RPMI7951 (cell line): ENCODE data around the gene CERT1. TPM values are rescaled to one million over a fixed set of nuclear protein-coding genes. Genes with fewer than 3 reads are reported as not detected.
"Not testable (repeated sequence)": the region's sequence is repeated elsewhere in the genome, so short reads cannot be mapped to it uniquely, and the experiment has no call there.

Experiments
- DNase-seq: peaks from one replicate; pipeline ENCODE4 v3.0.0-alpha.2; 2012; ENCODE audit warnings: low read depth
- total RNA-seq: library from RNA; depleted of rRNA; stranded (reverse); fragments of >200 nt; shearing (Covaris generic); gene quantifications from 2 replicates; pipeline ENCODE4 v1.2.3, GENCODE V29; 2014

Gene CERT1
- total RNA-seq, 1 experiment from 2014 or later: 14.1 TPM

GRCh38 chr5:75523275-75523674 lies 11.8 kb upstream of the CERT1 start:
- DNase-seq: no peak

DNA sequence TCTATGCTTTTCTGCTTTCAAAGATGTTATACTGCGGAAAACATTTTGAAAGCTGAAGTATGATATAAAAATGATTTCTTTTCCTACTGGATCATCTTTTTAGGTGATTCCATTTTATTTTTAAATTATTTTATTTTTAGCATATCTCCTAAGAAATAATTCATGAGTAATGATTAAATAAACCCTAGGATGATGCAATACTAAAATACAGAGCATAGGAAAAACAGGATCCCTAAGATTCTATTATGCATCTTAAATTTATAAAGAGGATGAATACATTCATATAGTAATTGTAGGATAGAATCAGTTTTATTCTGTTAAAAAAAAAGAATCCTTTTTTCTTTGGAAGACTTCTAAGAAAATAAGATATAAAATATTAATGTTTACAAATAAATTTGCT lies 11.1 kb upstream of the CERT1 start:
- DNase-seq: no peak

DNA sequence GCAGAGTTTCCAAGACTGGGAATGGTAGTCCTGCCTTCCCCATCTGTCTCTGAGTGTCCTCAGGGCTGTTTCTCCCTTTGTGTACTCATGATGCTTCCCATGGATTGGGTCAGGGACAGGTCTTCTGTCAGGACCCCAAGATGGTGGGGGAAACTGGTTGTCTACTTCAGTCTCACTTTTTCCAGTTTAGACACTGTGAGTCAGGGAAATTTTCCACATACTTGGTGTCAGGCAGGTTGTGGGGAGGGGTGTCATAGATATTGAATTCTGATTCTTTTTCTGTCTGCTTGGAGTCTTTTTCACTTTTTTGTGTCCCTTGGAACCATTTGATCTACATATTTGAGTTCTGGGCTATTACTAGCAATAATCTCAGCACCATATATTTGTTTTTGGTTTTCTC lies 10.6 kb upstream of the CERT1 start:
- no peak for DNase-seq

- DNase-seq: no peak
Measured at GRCh38 chr5:75521195-75521594, 9.8 kb upstream of the CERT1 start.

GRCh38 chr5:75519761-75520160 lies 8.3 kb upstream of the CERT1 start:
- no peak for DNase-seq

DNA sequence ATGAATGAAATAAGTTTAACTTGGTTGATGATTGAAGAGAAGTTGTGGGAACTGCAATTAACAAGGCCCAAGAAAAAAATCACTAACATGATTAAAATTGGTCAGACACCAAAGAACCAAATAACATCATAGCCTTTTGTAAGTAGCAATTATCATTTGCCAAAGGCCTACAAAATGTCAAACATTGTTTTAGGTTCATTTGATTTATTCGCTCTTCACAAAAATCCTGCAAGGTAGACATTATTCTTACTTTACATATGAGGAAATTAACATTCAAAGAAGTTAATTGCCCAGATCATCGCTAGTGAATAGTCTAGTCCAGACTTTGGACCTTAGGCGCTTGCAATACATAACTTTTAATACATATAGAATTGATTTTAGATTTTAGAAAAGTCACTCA lies 2.9 kb upstream of the CERT1 start:
- DNase-seq: no peak

GRCh38 chr5:75513841-75514240 lies 2.4 kb upstream of the CERT1 start:
- DNase-seq: no peak

DNA sequence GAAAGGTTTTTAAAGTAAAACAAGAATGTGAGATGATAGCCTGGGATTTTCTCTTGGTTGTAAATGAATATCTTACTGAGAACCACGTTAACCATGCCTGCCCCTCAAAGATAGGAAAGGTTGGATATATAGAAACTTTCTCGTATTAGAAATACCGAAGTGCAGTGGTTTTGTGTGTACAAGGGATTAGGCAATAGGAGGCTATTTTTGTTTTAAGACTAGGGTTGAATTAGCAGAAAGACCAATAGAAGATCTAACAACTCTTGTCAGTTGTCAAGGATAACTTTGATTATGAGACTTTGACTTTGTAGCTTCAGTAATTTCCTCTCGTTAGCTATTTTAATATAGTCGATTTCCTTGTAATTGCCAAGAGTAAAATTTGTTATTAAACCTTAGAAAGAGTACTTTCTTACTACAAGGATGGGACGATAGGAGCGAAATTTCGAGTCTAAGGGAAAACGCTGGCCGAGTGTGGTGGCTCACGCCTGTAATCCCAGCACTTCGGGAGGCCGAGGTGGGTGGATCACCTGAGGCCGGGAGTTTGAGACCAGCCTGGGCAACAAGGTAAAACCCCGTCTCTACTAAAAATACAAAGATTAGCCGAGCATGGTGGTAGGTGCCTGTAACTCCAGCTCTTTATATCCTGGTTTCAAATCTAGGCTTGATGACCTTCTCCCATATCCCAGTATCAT lies 1.1 kb upstream of the CERT1 start:
- no peak for DNase-seq

GRCh38 chr5:75510836-75511434 lies 494 bp downstream of the CERT1 start:
- peak; percentile 33 for DNase-seq

- DNase-seq: no peak
Measured at GRCh38 chr5:75510417-75510835, 1.0 kb downstream of the CERT1 start.

- peak; percentile 34 for DNase-seq
Measured at GRCh38 chr5:75509956-75510355, 1.5 kb downstream of the CERT1 start.

DNA sequence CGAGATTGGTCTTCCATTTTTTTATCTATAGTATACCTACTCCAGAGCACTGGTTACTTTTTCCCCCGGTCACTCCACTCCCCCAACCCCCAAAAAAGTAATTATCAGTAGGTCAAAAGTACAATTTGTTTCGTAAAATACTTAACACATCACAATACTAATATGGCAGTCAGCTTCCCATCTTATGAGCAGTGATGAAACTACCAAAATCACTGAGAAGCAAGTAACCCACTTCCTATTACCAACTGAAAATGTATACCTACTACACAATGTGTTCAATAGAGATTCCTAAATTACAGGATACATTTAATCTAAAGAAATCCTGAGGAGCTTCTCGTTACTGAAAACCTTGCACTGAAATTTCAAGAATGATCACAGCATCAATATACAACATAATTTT lies 1.9 kb downstream of the CERT1 start:
- no peak for DNase-seq

DNA sequence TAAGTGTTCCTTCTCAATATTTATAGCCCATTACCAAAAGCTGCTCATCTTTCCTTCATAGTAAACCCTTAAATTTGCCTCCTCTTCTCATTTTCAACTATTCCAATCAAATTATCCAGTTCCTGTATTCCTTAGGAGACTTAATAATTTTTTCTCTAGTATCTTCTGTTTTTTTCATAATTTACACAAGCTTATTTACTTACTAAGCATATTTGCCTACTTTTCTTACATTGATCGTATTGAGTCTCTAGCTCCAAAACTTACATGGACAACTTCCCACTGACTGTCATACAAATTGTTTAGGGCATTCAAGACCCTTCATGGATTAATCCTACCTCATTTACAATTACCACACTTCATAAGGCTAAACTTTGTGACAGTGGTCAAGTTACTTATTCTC lies 3.6 kb downstream of the CERT1 start:
- DNase-seq: no peak

DNA sequence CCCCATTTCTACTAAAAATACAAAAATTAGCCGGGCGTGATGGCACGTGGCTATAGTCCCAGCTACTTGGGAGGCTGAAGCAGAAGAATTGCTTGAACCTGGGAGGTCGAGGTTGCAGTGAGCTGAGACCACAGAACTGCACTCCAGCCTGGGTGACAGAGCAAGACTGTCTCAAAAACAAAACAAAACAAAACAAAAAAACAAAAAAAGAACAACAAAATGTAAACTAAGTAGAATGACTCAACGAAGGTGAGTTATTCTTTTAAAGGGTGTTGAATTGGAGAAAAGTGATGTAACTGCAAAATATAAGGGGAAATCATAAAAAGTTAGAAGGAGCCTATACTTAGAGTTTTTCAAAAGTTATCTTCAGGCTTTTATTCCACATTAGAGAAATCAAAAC lies 6.3 kb downstream of the CERT1 start:
- not testable (repeated sequence) for DNase-seq

DNA sequence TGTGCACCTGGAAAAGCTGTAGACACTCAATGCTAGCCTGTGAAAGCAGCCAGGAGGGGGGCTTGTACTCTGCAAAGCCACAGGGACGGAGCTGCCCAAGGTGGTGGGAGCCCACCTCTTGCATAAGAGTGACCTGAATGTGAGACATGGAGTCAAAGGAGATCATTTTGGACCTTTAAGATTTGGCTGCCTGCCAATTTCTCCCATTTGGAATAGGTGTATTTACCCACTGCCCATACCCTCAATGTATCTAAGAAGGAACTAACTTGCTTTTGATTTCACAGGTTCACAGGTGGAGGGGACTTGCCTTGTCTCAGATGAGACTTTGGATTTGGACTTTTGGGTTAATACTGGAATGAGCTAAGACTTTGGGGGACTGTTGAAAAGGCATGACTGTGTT lies 12.6 kb downstream of the CERT1 start:
- DNase-seq: not testable (repeated sequence)

GRCh38 chr5:75498208-75498777 lies 13.1 kb downstream of the CERT1 start:
- DNase-seq: no peak

DNA sequence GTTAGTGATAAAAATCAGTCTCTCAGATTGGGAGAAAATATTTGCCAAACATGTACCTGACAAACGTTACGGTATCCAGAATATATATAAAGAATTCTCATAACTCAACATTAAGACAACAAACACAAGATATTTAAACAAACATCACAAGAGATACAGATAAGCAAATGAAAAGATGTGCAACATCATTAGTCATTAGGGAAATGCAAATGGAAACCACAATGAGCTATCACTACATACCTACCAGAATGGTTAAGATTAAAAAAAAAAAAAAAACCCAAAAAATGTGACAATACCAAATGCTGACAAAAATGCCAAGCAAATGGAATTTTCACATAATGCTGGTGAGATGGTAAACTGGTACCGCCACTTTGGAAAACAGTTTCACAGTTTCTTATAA lies 15.4 kb downstream of the CERT1 start:
- no peak for DNase-seq

GRCh38 chr5:75491621-75492020 lies 19.8 kb downstream of the CERT1 start:
- DNase-seq: no peak

GRCh38 chr5:75489847-75490246 lies 21.6 kb downstream of the CERT1 start:
- not testable (repeated sequence) for DNase-seq

DNA sequence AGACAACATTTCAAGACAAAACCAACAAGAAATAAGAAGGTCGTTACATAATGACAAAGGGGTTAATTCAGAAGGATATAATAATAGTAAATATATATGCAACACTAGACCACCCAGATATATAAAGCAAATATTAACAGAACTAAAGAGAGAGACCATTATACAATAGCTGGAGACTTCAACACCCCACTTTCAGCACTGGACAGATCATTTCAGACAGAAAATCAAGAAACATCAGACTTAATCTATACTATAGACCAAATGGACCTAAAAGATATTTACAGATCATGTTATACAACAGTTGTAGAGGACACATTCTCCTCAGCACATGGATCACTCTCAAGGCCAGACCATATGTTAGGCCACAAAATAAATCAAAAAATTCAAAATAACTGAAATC lies 26.8 kb downstream of the CERT1 start:
- no peak for DNase-seq

- no peak for DNase-seq
Measured at GRCh38 chr5:75482482-75482881, 28.9 kb downstream of the CERT1 start.

GRCh38 chr5:75481024-75481423 lies 30.4 kb downstream of the CERT1 start:
- no peak for DNase-seq

DNA sequence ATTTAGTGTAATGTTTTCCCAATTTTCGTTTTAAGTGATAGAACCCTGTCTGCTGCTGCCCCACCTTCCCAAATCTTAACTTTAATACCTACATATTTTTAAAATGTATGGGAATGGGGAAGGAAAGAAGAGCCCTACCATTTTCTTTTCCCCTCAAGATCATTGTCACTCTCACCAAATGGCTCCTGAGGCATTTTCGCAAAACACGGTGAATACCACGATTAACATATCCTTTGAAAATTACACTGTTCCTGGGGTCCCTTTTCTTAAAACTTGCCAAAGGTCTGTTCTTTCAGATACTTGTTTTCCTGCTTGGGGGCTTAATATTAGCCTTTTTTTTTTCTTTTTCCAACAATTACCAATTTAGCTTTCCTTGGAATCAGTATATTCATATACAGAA lies 36.1 kb downstream of the CERT1 start:
- no peak for DNase-seq

GRCh38 chr5:75473463-75473862 lies 38.0 kb downstream of the CERT1 start:
- no peak for DNase-seq
